ENCODE results near the gene DDX49.
"Not testable (repeated sequence)": the region's sequence is repeated elsewhere in the genome, so short reads cannot be mapped to it uniquely, and the experiment has no call there.

DDX49 gene

GRCh38 chr19:18948075-18948975 is 28.8 kb downstream of the DDX49 start:
- H3K4me3 ChIP-seq = no peak overlapping the region
- no peaks in the 10 kb centered on the region; a peak in 1 of 22 replicates for H4K20me1 ChIP-seq
- no peak for TF ChIP-seq Cebpa-rat (IDR thresholded peaks at IDR 0.05)
- H3K27ac ChIP-seq = no peak overlapping the region
- peaks cover 0 to 24% (median 2%) of the 10 kb centered on the region in 10 experiments; a peak in 7 of 20 replicates for H3K4me1 ChIP-seq
- H3K9ac ChIP-seq = no peak overlapping the region
- no peaks in the 10 kb centered on the region for H3K9me3 ChIP-seq (replicated peaks in 1 of 11)
- peak overlapping the region in 2 of 11 experiments; percentile 12 to 14; a peak in 2 of 22 replicates for H3K4me2 ChIP-seq
- peaks cover 0 to 44% (median 0%) of the 10 kb centered on the region in 11 experiments; a peak in 7 of 22 replicates for H3K36me3 ChIP-seq
- no peaks in the 10 kb centered on the region for H3K27me3 ChIP-seq

- Histone ChIP-seq H3K27ac (no peak overlapping the region), H3K4me2 (peak overlapping the region in 2 of 11 experiments; percentile 12 to 14; a peak in 3 of 22 replicates), H3K27me3 (no peaks in the 10 kb centered on the region), H3K9ac (no peak overlapping the region; a peak in 1 of 22 replicates), H3K36me3 (peaks cover 0 to 43% (median 0%) of the 10 kb centered on the region in 11 experiments; a peak in 7 of 22 replicates), H4K20me1 (no peaks in the 10 kb centered on the region), H3K9me3 (replicated peaks in 1 of 11) (no peaks in the 10 kb centered on the region), H3K4me1 (peaks cover 0 to 18% (median 1%) of the 10 kb centered on the region in 10 experiments; a peak in 7 of 20 replicates), H3K4me3 (no peak overlapping the region)
- TF ChIP-seq Cebpa-rat (IDR thresholded peaks at IDR 0.05) = no peak
Measured at GRCh38 chr19:18948976-18949356, 29.5 kb downstream of the DDX49 start.

- Histone ChIP-seq H3K9me3 (replicated peaks in 1 of 11) (no peaks in the 10 kb centered on the region), H3K27ac (no peak overlapping the region), H3K4me2 (peak overlapping the region in 1 of 11 experiments; percentile 12; a peak in 1 of 22 replicates), H3K27me3 (no peaks in the 10 kb centered on the region), H3K4me1 (peaks cover 0 to 15% (median 0%) of the 10 kb centered on the region in 10 experiments; a peak in 6 of 20 replicates), H4K20me1 (no peaks in the 10 kb centered on the region), H3K4me3 (no peak overlapping the region), H3K9ac (no peak overlapping the region; a peak in 1 of 22 replicates), H3K36me3 (peaks cover 0 to 43% (median 0%) of the 10 kb centered on the region in 11 experiments; a peak in 7 of 22 replicates)
- no peak for TF ChIP-seq Cebpa-rat (IDR thresholded peaks at IDR 0.05)
Measured at GRCh38 chr19:18949858-18950257, 30.3 kb downstream of the DDX49 start.

GRCh38 chr19:18951721-18952281 is 32.3 kb downstream of the DDX49 start:
- TF ChIP-seq Cebpa-rat (IDR thresholded peaks at IDR 0.05) = no peak
- H3K9ac ChIP-seq = no peak overlapping the region
- H3K27ac ChIP-seq = no peak overlapping the region
- H3K4me1 ChIP-seq = peaks cover 0 to 15% (median 0%) of the 10 kb centered on the region in 10 experiments; a peak in 6 of 20 replicates
- peaks cover 0 to 25% (median 0%) of the 10 kb centered on the region in 11 experiments; a peak in 6 of 22 replicates for H3K36me3 ChIP-seq
- H3K27me3 ChIP-seq = no peaks in the 10 kb centered on the region
- no peak overlapping the region for H3K4me3 ChIP-seq
- no peak overlapping the region for H3K4me2 ChIP-seq
- H3K9me3 ChIP-seq (replicated peaks in 1 of 11) = no peaks in the 10 kb centered on the region
- no peaks in the 10 kb centered on the region for H4K20me1 ChIP-seq

- TF ChIP-seq Cebpa-rat (IDR thresholded peaks at IDR 0.05) = 0 out of 22 replicates have a peak, but pooled peaks of 1 of the 11 experiments have one; percentile 30
- H3K4me1 ChIP-seq = peaks cover 0 to 15% (median 1%) of the 10 kb centered on the region in 10 experiments; a peak in 8 of 20 replicates
- H3K4me2 ChIP-seq; H3K9ac ChIP-seq; H3K4me3 ChIP-seq; H3K27me3 ChIP-seq; H4K20me1 ChIP-seq; H3K27ac ChIP-seq; H3K9me3 ChIP-seq (replicated peaks in 1 of 11): not testable (repeated sequence)
- peaks cover 0 to 18% (median 0%) of the 10 kb centered on the region in 11 experiments; a peak in 4 of 22 replicates for H3K36me3 ChIP-seq
Measured at GRCh38 chr19:18952364-18953003, 33.0 kb downstream of the DDX49 start.

GRCh38 chr19:18954094-18954493 is 34.6 kb downstream of the DDX49 start:
- H3K4me2 ChIP-seq = no peak overlapping the region
- H3K27me3 ChIP-seq = no peaks in the 10 kb centered on the region
- H3K9me3 ChIP-seq (replicated peaks in 1 of 11) = no peaks in the 10 kb centered on the region
- no peak overlapping the region for H3K27ac ChIP-seq
- no peaks in the 10 kb centered on the region for H4K20me1 ChIP-seq
- peaks cover 0 to 7% (median 0%) of the 10 kb centered on the region in 10 experiments; a peak in 8 of 20 replicates for H3K4me1 ChIP-seq
- no peak for TF ChIP-seq Cebpa-rat (IDR thresholded peaks at IDR 0.05)
- no peak overlapping the region for H3K4me3 ChIP-seq
- peaks cover 0 to 5% (median 0%) of the 10 kb centered on the region in 11 experiments; a peak in 1 of 22 replicates for H3K36me3 ChIP-seq
- H3K9ac ChIP-seq = no peak overlapping the region

DNA sequence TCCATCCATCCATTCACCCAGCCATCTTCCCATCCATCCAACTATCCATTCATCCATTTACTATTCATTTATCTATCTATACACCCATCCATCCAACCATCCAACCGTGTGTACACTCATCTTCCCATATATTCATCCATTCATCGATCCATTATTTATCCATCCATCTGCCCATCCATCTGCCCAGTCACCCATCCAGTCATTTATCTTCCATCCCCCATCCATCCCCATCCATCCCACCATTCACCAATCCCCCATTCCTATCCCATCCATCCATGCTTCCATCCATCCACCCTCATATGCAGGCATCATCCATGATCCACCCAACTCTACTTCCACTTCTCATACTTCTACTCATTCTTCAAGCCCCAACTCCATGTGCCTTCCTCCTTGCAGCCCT is 35.5 kb downstream of the DDX49 start:
- Histone ChIP-seq H3K27ac (no peak overlapping the region), H3K4me3 (no peak overlapping the region), H3K9me3 (replicated peaks in 1 of 11) (no peaks in the 10 kb centered on the region), H3K4me1 (peaks cover 0 to 3% (median 0%) of the 10 kb centered on the region in 10 experiments; a peak in 2 of 20 replicates), H3K27me3 (no peaks in the 10 kb centered on the region), H3K4me2 (no peak overlapping the region), H3K9ac (no peak overlapping the region), H4K20me1 (no peaks in the 10 kb centered on the region), H3K36me3 (no peaks in the 10 kb centered on the region)
- TF ChIP-seq Cebpa-rat (IDR thresholded peaks at IDR 0.05) = no peak

DNA sequence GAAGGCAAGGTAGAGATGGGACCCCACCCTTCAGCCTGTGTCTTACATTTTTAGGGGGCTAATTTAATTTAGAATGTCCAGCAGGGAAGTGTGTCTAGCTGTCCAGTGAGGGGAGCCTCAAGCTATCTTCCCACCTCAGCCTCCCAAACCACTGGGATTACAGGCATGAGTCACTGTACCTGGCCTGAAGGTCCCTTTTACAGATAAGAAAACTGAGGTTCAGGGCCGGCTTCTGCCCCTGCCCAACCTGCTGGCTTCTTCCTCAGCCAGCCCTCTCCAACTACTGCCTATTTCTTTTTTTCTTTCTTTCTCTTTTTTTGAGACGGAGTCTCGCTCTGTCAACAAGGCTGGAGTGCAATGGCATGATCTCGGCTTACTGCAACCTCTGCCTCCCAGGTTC is 40.9 kb downstream of the DDX49 start:
- TF ChIP-seq Cebpa-rat (IDR thresholded peaks at IDR 0.05) = no peak
- no peak overlapping the region for H3K9ac ChIP-seq
- no peaks in the 10 kb centered on the region for H3K27me3 ChIP-seq
- H3K4me3 ChIP-seq = no peak overlapping the region
- H3K4me2 ChIP-seq = no peak overlapping the region
- H3K9me3 ChIP-seq (replicated peaks in 1 of 11) = no peaks in the 10 kb centered on the region
- H3K4me1 ChIP-seq = peaks cover 0 to 15% (median 1%) of the 10 kb centered on the region in 10 experiments; a peak in 7 of 20 replicates
- H3K36me3 ChIP-seq = no peaks in the 10 kb centered on the region
- H3K27ac ChIP-seq = no peak overlapping the region
- H4K20me1 ChIP-seq = no peaks in the 10 kb centered on the region
